ENCODE measurements around the gene HSPA9.

DNA sequence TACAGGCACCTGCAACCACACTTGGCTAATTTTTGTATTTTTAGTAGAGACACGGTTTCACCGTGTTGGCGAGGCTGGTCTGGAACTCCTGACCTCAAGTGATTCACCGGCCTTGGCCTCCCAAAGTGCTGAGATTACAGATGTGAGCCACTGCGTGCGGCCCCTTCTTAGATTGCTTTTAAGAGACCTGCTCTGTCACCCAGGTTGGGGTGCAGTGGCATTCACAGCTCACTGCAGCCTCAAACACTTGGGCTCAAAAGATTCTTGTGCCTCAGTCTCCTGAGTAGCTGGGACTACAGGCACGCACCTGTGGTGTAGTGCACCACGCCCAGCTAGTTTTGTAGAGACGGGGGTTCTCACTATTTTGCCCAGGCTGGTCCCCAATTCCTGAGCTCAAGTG is 11.0 kb downstream of the HSPA9 start:
- TF ChIP-seq POLR2A (IDR thresholded peaks at IDR 0.05; ENCODE audit: low read depth) (no peak), POLR2AphosphoS5 (IDR thresholded peaks at IDR 0.05) (no peak), EP300 (IDR thresholded peaks at IDR 0.05) (no peak)
- TF ChIP-seq, protein P1, sequence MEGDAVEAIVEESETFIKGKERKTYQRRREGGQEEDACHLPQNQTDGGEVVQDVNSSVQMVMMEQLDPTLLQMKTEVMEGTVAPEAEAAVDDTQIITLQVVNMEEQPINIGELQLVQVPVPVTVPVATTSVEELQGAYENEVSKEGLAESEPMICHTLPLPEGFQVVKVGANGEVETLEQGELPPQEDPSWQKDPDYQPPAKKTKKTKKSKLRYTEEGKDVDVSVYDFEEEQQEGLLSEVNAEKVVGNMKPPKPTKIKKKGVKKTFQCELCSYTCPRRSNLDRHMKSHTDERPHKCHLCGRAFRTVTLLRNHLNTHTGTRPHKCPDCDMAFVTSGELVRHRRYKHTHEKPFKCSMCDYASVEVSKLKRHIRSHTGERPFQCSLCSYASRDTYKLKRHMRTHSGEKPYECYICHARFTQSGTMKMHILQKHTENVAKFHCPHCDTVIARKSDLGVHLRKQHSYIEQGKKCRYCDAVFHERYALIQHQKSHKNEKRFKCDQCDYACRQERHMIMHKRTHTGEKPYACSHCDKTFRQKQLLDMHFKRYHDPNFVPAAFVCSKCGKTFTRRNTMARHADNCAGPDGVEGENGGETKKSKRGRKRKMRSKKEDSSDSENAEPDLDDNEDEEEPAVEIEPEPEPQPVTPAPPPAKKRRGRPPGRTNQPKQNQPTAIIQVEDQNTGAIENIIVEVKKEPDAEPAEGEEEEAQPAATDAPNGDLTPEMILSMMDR (IDR thresholded peaks at IDR 0.05) = no peak
